ENCODE data around the gene KIAA0513. TPM values are rescaled to one million over a fixed set of nuclear protein-coding genes. Genes with fewer than 3 reads are reported as not detected.
A peak's percentile ranks its signal among the peaks of the same experiment; 100 is the strongest.

The KIAA0513 gene
- total RNA-seq, 1 donor from 2014 or later: 16.3 TPM

DNA sequence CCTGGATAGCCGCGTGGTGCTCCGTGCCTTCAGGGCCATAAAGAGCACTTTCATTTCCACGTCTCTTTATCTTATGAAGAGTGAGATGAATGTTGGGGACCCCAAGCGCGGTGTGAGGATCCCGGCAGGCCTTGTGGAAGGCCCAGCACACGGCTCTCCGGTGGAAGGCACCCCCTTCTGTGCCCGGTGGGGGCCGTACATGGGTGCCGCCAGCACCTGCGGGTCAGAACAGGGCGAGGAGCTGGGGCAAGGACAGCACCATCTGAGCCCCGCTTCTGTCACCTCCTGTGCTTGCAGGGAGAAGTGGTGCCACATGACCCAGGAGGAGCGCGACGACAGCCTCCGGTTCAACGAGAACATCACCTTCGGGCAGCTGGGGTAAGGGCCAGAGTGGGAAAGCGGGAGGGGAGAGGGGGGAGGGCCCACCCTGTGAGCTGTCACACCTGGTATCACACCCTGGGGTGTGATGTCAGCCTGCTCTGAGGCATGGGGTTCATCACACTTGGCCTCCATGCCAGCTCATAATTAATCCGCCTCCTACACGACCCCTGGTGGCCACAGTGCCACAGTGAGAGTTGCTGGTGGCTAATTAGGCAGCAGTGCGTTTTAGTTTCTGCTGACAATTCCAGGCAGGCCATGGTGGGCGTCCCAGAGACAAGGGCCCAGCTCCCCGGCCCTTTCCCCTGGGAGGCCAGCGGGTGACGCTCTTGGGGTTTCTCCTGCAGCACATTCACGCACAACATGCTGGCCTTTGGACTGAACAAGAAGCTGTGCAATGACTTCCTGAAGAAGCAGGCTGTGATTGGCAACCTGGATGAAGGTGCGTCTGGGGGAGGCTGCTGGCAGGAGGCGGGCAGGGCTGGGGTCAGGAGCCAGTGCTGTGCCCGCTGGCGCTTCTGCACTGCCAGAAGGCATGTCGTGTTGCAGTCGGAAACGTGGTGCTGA, 59.0 kb downstream of the KIAA0513 start:
- Mint-ChIP-seq H3K27ac (no peak overlapping the region), H3K9me3 (ENCODE audit: low read depth) (no peaks in the 10 kb centered on the region), H3K36me3 (ENCODE audit: insufficient read depth) (peaks cover 4% of the 10 kb centered on the region), H3K4me1 (ENCODE audit: low read depth) (peaks cover 8% of the 10 kb centered on the region), H3K27me3 (peaks cover 6% of the 10 kb centered on the region), H3K4me3 (ENCODE audit: low read depth) (no peak overlapping the region)
- DNase-seq (ENCODE audit: low spot score, unreplicated experiment): peak; percentile 52
- TF ChIP-seq CTCF (IDR thresholded peaks at IDR 0.05; ENCODE audit: unreplicated experiment): peak; percentile 81

GRCh38 chr16:85087899-85088569, 60.4 kb downstream of the KIAA0513 start:
- no peak overlapping the region for H3K4me3 Mint-ChIP-seq (ENCODE audit: low read depth)
- peaks cover 2% of the 10 kb centered on the region for H3K27me3 Mint-ChIP-seq
- no peaks in the 10 kb centered on the region for H3K9me3 Mint-ChIP-seq (ENCODE audit: low read depth)
- H3K36me3 Mint-ChIP-seq (ENCODE audit: insufficient read depth): peaks cover 4% of the 10 kb centered on the region
- no peak for TF ChIP-seq CTCF (IDR thresholded peaks at IDR 0.05; ENCODE audit: unreplicated experiment)
- H3K4me1 Mint-ChIP-seq (ENCODE audit: low read depth): peaks cover 6% of the 10 kb centered on the region
- H3K27ac Mint-ChIP-seq: no peak overlapping the region
- no peak for DNase-seq (ENCODE audit: low spot score, unreplicated experiment)

- no peak for DNase-seq (ENCODE audit: low spot score, unreplicated experiment)
- H3K9me3 Mint-ChIP-seq (ENCODE audit: low read depth): no peaks in the 10 kb centered on the region
- peaks cover 3% of the 10 kb centered on the region for H3K27me3 Mint-ChIP-seq
- peaks cover under 1% of the 10 kb centered on the region for H3K4me1 Mint-ChIP-seq (ENCODE audit: low read depth)
- peaks cover 4% of the 10 kb centered on the region for H3K36me3 Mint-ChIP-seq (ENCODE audit: insufficient read depth)
- no peak overlapping the region for H3K27ac Mint-ChIP-seq
- no peak overlapping the region for H3K4me3 Mint-ChIP-seq (ENCODE audit: low read depth)
- no peak for TF ChIP-seq CTCF (IDR thresholded peaks at IDR 0.05; ENCODE audit: unreplicated experiment)
Observed at GRCh38 chr16:85088570-85089199, 61.1 kb downstream of the KIAA0513 start.

DNA sequence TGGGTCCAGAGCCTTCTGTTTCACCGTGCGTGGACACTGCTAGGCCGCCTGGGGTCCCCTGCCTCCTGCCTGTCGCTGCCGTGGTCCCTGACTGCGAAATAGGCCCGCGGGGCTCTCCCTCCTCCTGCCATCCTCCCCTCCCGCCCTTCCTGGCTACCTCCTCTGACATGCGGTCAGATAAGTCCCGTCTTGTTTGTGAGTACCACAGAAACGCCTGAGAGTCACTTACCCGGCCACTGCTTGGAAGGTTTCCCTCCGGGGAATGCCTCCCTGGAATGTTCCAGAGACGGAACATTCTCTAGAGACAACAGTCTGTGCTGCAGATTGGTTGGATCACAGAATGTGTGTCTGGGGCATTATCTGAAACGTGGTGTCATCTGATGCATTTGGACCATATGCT, 61.9 kb downstream of the KIAA0513 start:
- H3K36me3 Mint-ChIP-seq (ENCODE audit: insufficient read depth): peaks cover 4% of the 10 kb centered on the region
- TF ChIP-seq CTCF (IDR thresholded peaks at IDR 0.05; ENCODE audit: unreplicated experiment): no peak
- no peak overlapping the region for H3K4me3 Mint-ChIP-seq (ENCODE audit: low read depth)
- H3K4me1 Mint-ChIP-seq (ENCODE audit: low read depth): no peaks in the 10 kb centered on the region
- no peaks in the 10 kb centered on the region for H3K9me3 Mint-ChIP-seq (ENCODE audit: low read depth)
- H3K27ac Mint-ChIP-seq: no peak overlapping the region
- H3K27me3 Mint-ChIP-seq: peaks cover 9% of the 10 kb centered on the region
- DNase-seq (ENCODE audit: low spot score, unreplicated experiment): no peak

GRCh38 chr16:85090181-85090580, 62.6 kb downstream of the KIAA0513 start:
- Mint-ChIP-seq H3K4me3 (ENCODE audit: low read depth) (no peak overlapping the region), H3K27ac (no peak overlapping the region), H3K4me1 (ENCODE audit: low read depth) (no peaks in the 10 kb centered on the region), H3K36me3 (ENCODE audit: insufficient read depth) (peaks cover 4% of the 10 kb centered on the region), H3K27me3 (peaks cover 12% of the 10 kb centered on the region), H3K9me3 (ENCODE audit: low read depth) (no peaks in the 10 kb centered on the region)
- no peak for DNase-seq (ENCODE audit: low spot score, unreplicated experiment)
- TF ChIP-seq CTCF (IDR thresholded peaks at IDR 0.05; ENCODE audit: unreplicated experiment): no peak

Measured in progenitor cell of endocrine pancreas (in vitro differentiated cells).